ENCODE data around the gene GATB.

DNA sequence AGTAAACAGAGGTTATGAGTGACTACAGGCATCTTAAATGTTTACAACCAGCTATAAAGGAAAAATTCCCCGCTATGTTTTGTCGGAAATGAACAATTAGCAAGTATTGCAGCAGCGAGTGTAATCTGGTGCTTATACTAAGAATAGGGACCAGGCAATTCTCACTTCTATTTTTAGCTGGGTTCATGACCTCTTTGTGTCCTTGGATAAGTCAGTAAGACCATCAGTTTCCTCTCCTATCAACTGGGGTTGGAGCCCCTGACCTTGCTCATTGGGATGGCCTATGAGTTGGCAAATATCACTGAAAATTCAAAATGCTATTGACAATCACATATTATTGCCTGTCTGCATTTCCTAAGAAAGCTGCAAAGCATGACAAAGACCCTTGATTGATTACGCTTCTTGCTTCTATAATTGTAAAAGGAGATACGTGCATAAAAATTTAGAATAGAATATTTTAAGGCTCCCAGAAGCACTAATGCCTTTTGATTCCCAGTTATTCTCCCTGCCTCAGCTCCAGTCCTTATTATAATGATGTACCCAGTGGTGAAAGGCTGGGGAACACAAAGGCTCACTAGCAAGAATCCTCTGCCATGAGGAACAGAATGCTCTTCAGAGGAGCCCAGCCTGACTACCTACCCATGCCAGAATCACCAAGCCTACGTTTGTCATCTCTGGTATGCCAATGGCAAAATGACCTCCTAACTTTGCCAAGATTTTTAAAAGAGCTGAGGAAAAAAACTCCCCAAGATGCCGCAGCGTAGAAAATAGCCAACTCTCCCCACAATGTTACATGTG is 21.9 kb downstream of the GATB start:
- TF ChIP-seq, protein P1, sequence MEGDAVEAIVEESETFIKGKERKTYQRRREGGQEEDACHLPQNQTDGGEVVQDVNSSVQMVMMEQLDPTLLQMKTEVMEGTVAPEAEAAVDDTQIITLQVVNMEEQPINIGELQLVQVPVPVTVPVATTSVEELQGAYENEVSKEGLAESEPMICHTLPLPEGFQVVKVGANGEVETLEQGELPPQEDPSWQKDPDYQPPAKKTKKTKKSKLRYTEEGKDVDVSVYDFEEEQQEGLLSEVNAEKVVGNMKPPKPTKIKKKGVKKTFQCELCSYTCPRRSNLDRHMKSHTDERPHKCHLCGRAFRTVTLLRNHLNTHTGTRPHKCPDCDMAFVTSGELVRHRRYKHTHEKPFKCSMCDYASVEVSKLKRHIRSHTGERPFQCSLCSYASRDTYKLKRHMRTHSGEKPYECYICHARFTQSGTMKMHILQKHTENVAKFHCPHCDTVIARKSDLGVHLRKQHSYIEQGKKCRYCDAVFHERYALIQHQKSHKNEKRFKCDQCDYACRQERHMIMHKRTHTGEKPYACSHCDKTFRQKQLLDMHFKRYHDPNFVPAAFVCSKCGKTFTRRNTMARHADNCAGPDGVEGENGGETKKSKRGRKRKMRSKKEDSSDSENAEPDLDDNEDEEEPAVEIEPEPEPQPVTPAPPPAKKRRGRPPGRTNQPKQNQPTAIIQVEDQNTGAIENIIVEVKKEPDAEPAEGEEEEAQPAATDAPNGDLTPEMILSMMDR (conservative IDR thresholded peaks at IDR 0.05; ENCODE audit: low read depth, low read length), result no peak
- TF ChIP-seq RAD21 (IDR thresholded peaks at IDR 0.05; ENCODE audit: low read length), result no peak
- no peak for TF ChIP-seq MAFK (IDR thresholded peaks at IDR 0.05; ENCODE audit: low read depth, low read length)
- no peak for TF ChIP-seq POLR2A (IDR thresholded peaks at IDR 0.05; ENCODE audit: low read depth, low read length)

Measured in IMR-90 (cell line).